SK-N-MC (cell line): ENCODE measurements around the gene TMEM132D.

Experiments
- EZH2 ChIP-seq: fragments of 200-600 bp; sonication (generic); IDR thresholded peaks from one replicate; pipeline ENCODE4 v1.6.1; 2017; ENCODE audit warnings: antibody characterized with exemption
- POLR2AphosphoS5 ChIP-seq: IDR thresholded peaks from 2 replicates; pipeline ENCODE4 v1.6.1; 2012; ENCODE audit warnings: mild to moderate bottlenecking, low read depth, low read length, borderline replicate concordance

GRCh38 chr12:129413295-129413694 is 490.5 kb downstream of the TMEM132D start:
- no peak for TF ChIP-seq POLR2AphosphoS5
- no peak for TF ChIP-seq EZH2
